ENCODE data around the gene FBXL22. TPM values are rescaled to one million over a fixed set of nuclear protein-coding genes. Genes with fewer than 3 reads are reported as not detected.

The FBXL22 gene
- 1 to 10 TPM in 1 of 4 donors, under 1 TPM in 2, not detected in 1; 0.56 to 2.8 (median 0.60) TPM for total RNA-seq

GRCh38 chr15:63597038-63597790 is at the start of gene FBXL22:
FBXL22 (plus strand) TSS chr15:63597387; CDS start chr15:63597393, 6 bp downstream.
- ATAC-seq (ENCODE audit: low FRiP score) = no peak
- DNase-seq (ENCODE audit: low spot score) = no peak
- no peak for TF ChIP-seq CTCF (IDR thresholded peaks at IDR 0.05)

GRCh38 chr15:63551400-63551799 is 45.8 kb upstream of the FBXL22 start:
- no peak for ATAC-seq (ENCODE audit: low FRiP score)
- TF ChIP-seq CTCF (IDR thresholded peaks at IDR 0.05) = no peak
- DNase-seq (ENCODE audit: low spot score) = no peak

- ATAC-seq (ENCODE audit: low FRiP score) (peak; percentile 81), DNase-seq (ENCODE audit: low spot score) (no peak)
- TF ChIP-seq CTCF (IDR thresholded peaks at IDR 0.05) = no peak
Measured at GRCh38 chr15:63553388-63553791, 43.8 kb upstream of the FBXL22 start.

DNA sequence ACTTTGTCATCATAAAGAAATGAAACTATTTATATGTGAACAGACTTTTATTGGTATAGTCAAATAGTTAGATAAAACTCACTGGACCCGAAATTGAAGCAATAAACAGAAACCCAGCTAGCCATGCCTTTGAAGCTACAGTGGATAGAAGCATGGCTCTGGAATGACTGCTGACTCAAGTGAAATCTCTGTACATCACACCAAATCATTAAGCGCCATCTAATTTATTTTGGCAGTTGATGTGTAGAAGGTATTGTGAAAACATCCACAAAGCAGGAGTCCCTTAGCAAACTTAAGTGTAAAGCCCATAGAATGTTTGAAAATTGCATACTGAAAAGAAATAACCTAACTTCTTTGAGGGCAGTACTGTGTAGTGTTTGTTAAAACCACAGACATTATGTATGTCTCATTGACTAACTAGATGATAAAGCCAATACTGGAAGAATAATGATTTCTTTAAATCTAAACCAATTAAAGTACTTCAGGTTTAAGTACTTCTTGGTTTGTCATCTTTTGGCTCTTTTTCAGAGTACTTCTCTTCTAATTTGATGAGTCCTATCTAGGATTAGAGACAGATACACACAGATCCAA is 42.8 kb upstream of the FBXL22 start:
- no peak for DNase-seq (ENCODE audit: low spot score)
- no peak for ATAC-seq (ENCODE audit: low FRiP score)
- TF ChIP-seq CTCF (IDR thresholded peaks at IDR 0.05) = no peak

- no peak for DNase-seq (ENCODE audit: low spot score)
- no peak for ATAC-seq (ENCODE audit: low FRiP score)
- TF ChIP-seq CTCF (IDR thresholded peaks at IDR 0.05) = no peak
Measured at GRCh38 chr15:63555507-63555906, 41.7 kb upstream of the FBXL22 start.

GRCh38 chr15:63556246-63556645 is 40.9 kb upstream of the FBXL22 start:
- TF ChIP-seq CTCF (IDR thresholded peaks at IDR 0.05) = no peak
- no peak for DNase-seq (ENCODE audit: low spot score)
- no peak for ATAC-seq (ENCODE audit: low FRiP score)

DNA sequence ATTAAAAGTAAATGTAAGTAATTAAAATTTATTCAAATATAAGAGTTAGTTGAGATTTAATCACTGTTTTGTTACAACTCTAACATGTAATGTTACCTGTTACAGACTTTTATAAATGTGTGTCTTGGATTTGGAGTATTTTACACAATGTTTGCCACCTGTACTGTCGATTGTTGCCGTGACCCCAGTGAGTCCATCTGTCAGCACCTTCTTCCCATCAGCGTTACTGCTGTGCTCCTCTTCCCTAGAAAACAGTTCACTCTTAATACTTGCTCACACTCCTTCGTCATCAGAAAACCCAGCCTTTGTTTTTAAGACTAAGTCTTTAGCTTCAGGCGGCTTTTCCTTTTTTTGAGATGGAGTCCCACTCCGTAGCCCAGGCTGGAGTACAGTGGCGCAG is 40.5 kb upstream of the FBXL22 start:
- ATAC-seq (ENCODE audit: low FRiP score) (no peak), DNase-seq (ENCODE audit: low spot score) (no peak)
- no peak for TF ChIP-seq CTCF (IDR thresholded peaks at IDR 0.05)

Measured in omental fat pad (tissue), 4 donors.